Caco-2 (cell line): ENCODE data around the gene METTL25. TPM values are rescaled to one million over a fixed set of nuclear protein-coding genes. Genes with fewer than 3 reads are reported as not detected.

Experiments
- BruUV-seq: library from RNA; stranded (reverse); fragments of 400-500 nt; replicated peaks from 2 replicates; lab custom pipeline; 2021; lab: Mats Ljungman, UMichigan
- CTCF ChIA-PET: fragments of 300-600 bp; sonication (Branson Sonifier 250); formaldehyde crosslinking; loops from one replicate; lab custom pipeline; 2022; ENCODE audit warnings: antibody characterized with exemption; lab: Charles Lee
- POLR2A ChIA-PET: fragments of 300-600 bp; sonication (Branson Sonifier 250); formaldehyde crosslinking; loops from one replicate; lab custom pipeline; 2022; ENCODE audit warnings: antibody characterized with exemption; lab: Charles Lee
- DNase-seq, 2 experiments: peaks; one replicate each; pipeline versions ENCODE4 v3.0.0 to v3.0.0-alpha.2; 2020 to 2022
- H3K27me3 ChIP-seq: replicated peaks from 2 replicates; pipeline ENCODE4 v1.6.0; 2011; ENCODE audit warnings: low read length; ENCODE audit not compliant: control insufficient read depth, insufficient read depth
- H3K36me3 ChIP-seq: 2 replicates; pipeline ENCODE4 v1.5.1; 2011; ENCODE audit warnings: low read length; ENCODE audit not compliant: control insufficient read depth, insufficient read depth
- H3K4me1 ChIP-seq: fragments of 250-450 bp; sonication (Bioruptor Pico); 2 replicates; pipeline ENCODE4 v1.5.1; 2020; ENCODE audit warnings: mild to moderate bottlenecking
- H3K4me3 ChIP-seq: 2 replicates; pipeline ENCODE4 v1.5.1; 2011; ENCODE audit warnings: low read depth, mild to moderate bottlenecking, control low read depth, low read length
- H3K9me3 ChIP-seq: fragments of 250-450 bp; sonication (Bioruptor Pico); 2 replicates; pipeline ENCODE4 v1.5.1; 2020; ENCODE audit warnings: mild to moderate bottlenecking, moderate library complexity
- H3K27ac Mint-ChIP-seq: one replicate; pipeline ENCODE4 v1.8.0; 2022; ENCODE audit warnings: mixed read lengths; ENCODE audit not compliant: unreplicated experiment
- H3K27me3 Mint-ChIP-seq: one replicate; pipeline ENCODE4 v1.8.0; 2022; ENCODE audit warnings: mixed read lengths; ENCODE audit not compliant: insufficient read depth, unreplicated experiment
- H3K36me3 Mint-ChIP-seq: one replicate; pipeline ENCODE4 v1.8.0; 2022; ENCODE audit warnings: mild to moderate bottlenecking, mixed read lengths; ENCODE audit not compliant: insufficient read depth, unreplicated experiment
- H3K4me1 Mint-ChIP-seq: one replicate; pipeline ENCODE4 v1.8.0; 2022; ENCODE audit warnings: low read depth, mixed read lengths; ENCODE audit not compliant: unreplicated experiment
- H3K4me3 Mint-ChIP-seq: one replicate; pipeline ENCODE4 v1.8.0; 2022; ENCODE audit warnings: mild to moderate bottlenecking, moderate library complexity, mixed read lengths; ENCODE audit not compliant: unreplicated experiment
- H3K9me3 Mint-ChIP-seq: one replicate; pipeline ENCODE4 v1.8.0; 2022; ENCODE audit warnings: mixed read lengths; ENCODE audit not compliant: unreplicated experiment
- intact Hi-C: fragments of 100-400 bp; cut with micrococcal nuclease; formaldehyde crosslinking; loops from one replicate; pipeline ENCODE4 v1.10.0; 2022; ENCODE audit not compliant: unreplicated experiment
- total RNA-seq: library from RNA; stranded (reverse); gene quantifications from 2 replicates; pipeline ENCODE4 v1.2.3, GENCODE V29; 2022
- TF ChIP-seq, protein P1 (sequence below), 2 experiments: fragments of 200-600 bp in 1 of 2; IDR thresholded peaks; 1 replicate in 1 of 2; 2 replicates in 1 of 2; pipeline versions ENCODE4 v1.5.1 to v1.8.0; 2011 to 2022; ENCODE audit warnings: antibody characterized with exemption in 1 of 2, control low read depth in 1 of 2, inconsistent platforms in 1 of 2, low read depth in 1 of 2, low read length in 1 of 2, mild to moderate bottlenecking in 1 of 2, moderate library complexity in 1 of 2; ENCODE audit not compliant: insufficient read depth in 1 of 2, severe bottlenecking in 1 of 2, unreplicated experiment in 1 of 2

Gene METTL25
- total RNA-seq, 1 experiment from 2014 or later, result 8.4 TPM

DNA sequence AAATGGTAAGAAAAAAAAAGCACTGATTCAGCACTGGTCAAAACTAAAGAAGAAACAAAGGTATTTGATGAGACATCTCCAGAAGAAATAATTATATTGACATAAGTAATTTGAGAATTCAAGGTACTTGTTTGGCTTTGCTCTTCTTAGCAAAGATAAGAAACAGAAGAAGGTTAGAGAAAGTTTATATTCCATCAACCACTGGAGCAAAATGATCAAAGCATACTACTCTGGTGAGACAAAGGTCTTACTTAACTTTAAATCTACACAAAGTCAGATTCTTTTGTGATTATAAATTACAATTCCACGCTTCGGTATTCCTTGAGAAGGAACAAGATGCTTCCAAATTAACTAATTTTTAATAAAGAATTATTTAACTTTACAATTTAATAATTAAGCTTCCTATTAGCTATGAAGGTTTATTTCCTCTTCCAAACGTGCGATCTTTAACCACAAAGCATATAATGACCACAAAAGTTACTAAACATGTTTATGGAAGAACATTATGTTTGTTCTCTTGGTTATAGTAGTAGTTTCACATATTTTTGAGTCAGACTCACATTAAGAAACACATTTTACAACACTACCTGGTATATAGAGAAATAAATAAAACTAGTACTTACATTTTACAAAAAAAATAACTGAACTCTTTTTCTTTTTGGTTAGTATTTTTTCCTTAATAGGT, 53.4 kb downstream of the METTL25 start:
- intact Hi-C loops, result no loop called here
- CTCF ChIA-PET, result no interaction called here
- no peaks in the 10 kb centered on the region for H3K9me3 Mint-ChIP-seq

DNA sequence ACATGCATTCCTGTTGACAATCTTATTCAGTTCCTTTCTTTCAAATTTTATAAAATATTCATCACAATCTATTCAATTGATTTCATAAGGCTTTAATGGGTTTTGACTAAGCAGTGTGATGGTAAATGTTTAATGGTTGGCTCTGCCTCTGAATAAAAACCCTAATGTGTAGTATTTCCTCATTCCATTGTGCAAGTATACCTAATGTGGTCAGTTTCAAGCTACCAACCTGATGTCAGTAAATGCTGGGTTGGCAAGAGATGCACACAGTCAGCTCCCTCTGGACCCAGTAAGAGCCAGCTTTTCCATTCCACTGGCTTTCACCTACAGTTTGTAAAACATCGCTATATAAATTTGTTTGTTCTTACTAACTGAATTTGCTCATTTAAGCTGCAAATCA, 53.9 kb downstream of the METTL25 start:
- TF ChIP-seq, protein P1, sequence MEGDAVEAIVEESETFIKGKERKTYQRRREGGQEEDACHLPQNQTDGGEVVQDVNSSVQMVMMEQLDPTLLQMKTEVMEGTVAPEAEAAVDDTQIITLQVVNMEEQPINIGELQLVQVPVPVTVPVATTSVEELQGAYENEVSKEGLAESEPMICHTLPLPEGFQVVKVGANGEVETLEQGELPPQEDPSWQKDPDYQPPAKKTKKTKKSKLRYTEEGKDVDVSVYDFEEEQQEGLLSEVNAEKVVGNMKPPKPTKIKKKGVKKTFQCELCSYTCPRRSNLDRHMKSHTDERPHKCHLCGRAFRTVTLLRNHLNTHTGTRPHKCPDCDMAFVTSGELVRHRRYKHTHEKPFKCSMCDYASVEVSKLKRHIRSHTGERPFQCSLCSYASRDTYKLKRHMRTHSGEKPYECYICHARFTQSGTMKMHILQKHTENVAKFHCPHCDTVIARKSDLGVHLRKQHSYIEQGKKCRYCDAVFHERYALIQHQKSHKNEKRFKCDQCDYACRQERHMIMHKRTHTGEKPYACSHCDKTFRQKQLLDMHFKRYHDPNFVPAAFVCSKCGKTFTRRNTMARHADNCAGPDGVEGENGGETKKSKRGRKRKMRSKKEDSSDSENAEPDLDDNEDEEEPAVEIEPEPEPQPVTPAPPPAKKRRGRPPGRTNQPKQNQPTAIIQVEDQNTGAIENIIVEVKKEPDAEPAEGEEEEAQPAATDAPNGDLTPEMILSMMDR (IDR thresholded peaks at IDR 0.05; ENCODE audit: insufficient read depth in 1 of 2, low read depth in 1 of 2, low read length in 1 of 2, severe bottlenecking in 1 of 2, unreplicated experiment in 1 of 2), result no peak
- Histone ChIP-seq H3K36me3 (no peaks in the 10 kb centered on the region), H3K27me3 (no peaks in the 10 kb centered on the region), H3K4me3 (no peak overlapping the region), H3K9me3 (no peaks in the 10 kb centered on the region), H3K4me1 (peaks cover 15% of the 10 kb centered on the region)
- no TSS peak for BruUV-seq
- POLR2A ChIA-PET, result no interaction called here
- intact Hi-C loops, result no loop called here
- peaks cover 13% of the 10 kb centered on the region for H3K4me1 Mint-ChIP-seq
- H3K27ac Mint-ChIP-seq, result no peak overlapping the region
- H3K9me3 Mint-ChIP-seq, result no peaks in the 10 kb centered on the region
- no peak for DNase-seq
- peaks cover 6% of the 10 kb centered on the region for H3K36me3 Mint-ChIP-seq
- no peaks in the 10 kb centered on the region for H3K27me3 Mint-ChIP-seq
- CTCF ChIA-PET, result no interaction called here
- H3K4me3 Mint-ChIP-seq, result no peak overlapping the region

More for the DNA sequence above, 53.4 kb downstream of the METTL25 start:
- Mint-ChIP-seq H3K4me3 (no peak overlapping the region), H3K27ac (no peak overlapping the region), H3K27me3 (no peaks in the 10 kb centered on the region), H3K36me3 (peaks cover 6% of the 10 kb centered on the region), H3K4me1 (peaks cover 17% of the 10 kb centered on the region)
- peaks cover 15% of the 10 kb centered on the region for H3K4me1 ChIP-seq
- no peaks in the 10 kb centered on the region for H3K36me3 ChIP-seq
- no peak for DNase-seq
- no peaks in the 10 kb centered on the region for H3K27me3 ChIP-seq
- no peak overlapping the region for H3K4me3 ChIP-seq
- POLR2A ChIA-PET, result no interaction called here
- H3K9me3 ChIP-seq, result no peaks in the 10 kb centered on the region
- BruUV-seq, result no TSS peak
- TF ChIP-seq, protein P1 (IDR thresholded peaks at IDR 0.05; ENCODE audit: insufficient read depth in 1 of 2, low read depth in 1 of 2, low read length in 1 of 2, severe bottlenecking in 1 of 2, unreplicated experiment in 1 of 2), result no peak

DNA sequence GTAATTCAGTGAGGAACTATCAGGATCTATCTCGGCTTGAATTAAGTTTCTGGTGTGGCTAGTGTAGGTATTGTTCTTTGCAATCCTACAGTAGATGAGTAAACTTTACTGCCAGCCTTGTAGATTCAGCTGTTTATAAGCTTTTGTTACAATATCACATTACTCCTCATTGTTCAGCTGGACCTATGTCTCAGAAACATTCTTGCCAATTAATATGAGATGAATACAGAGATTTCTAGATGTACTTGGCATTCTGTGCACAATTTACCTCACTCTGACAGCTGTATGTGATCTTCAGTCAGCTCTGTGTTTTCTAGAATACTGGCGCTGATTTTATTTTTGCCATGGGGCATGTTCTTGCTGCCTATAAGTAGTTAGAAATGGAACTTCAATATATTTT, 55.7 kb downstream of the METTL25 start:
- intact Hi-C loops, result no loop called here
- BruUV-seq, result no TSS peak
- Histone ChIP-seq H3K36me3 (no peaks in the 10 kb centered on the region), H3K27me3 (no peaks in the 10 kb centered on the region), H3K4me1 (peaks cover 8% of the 10 kb centered on the region), H3K9me3 (no peaks in the 10 kb centered on the region), H3K4me3 (no peak overlapping the region)
- Mint-ChIP-seq H3K27me3 (no peaks in the 10 kb centered on the region), H3K9me3 (no peaks in the 10 kb centered on the region), H3K4me1 (no peaks in the 10 kb centered on the region), H3K36me3 (no peaks in the 10 kb centered on the region), H3K4me3 (no peak overlapping the region), H3K27ac (no peak overlapping the region)
- DNase-seq, result no peak
- POLR2A ChIA-PET, result no interaction called here
- CTCF ChIA-PET, result no interaction called here
- TF ChIP-seq, protein P1 (IDR thresholded peaks at IDR 0.05; ENCODE audit: insufficient read depth in 1 of 2, low read depth in 1 of 2, low read length in 1 of 2, severe bottlenecking in 1 of 2, unreplicated experiment in 1 of 2), result no peak
